NAMALWA (cell line): ENCODE results near the gene SLAMF7.
A peak's percentile ranks its signal among the peaks of the same experiment; 100 is the strongest.
"Not testable (repeated sequence)": the region's sequence is repeated elsewhere in the genome, so short reads cannot be mapped to it uniquely, and the experiment has no call there.

Experiments
- DNase-seq: peaks from one replicate; pipeline ENCODE4 v3.0.0-alpha.2; 2015; ENCODE audit warnings: low spot score

SLAMF7 gene

GRCh38 chr1:160739098-160739511 lies at the start of gene SLAMF7:
TSS of gene SLAMF7 (plus strand) at chr1:160739247. CDS start at chr1:160739302, 55 bp downstream.
- peak; percentile 42 for DNase-seq

- not testable (repeated sequence) for DNase-seq
Measured at GRCh38 chr1:160692390-160692789, 46.7 kb upstream of the SLAMF7 start.

GRCh38 chr1:160702100-160702499 lies 36.9 kb upstream of the SLAMF7 start:
- DNase-seq, result no peak

- no peak for DNase-seq
Measured at GRCh38 chr1:160704250-160704649, 34.8 kb upstream of the SLAMF7 start.

- DNase-seq, result not testable (repeated sequence)
Measured at GRCh38 chr1:160705212-160705621, 33.8 kb upstream of the SLAMF7 start.

GRCh38 chr1:160705742-160706141 lies 33.3 kb upstream of the SLAMF7 start:
- peak; percentile 41 for DNase-seq

GRCh38 chr1:160706526-160707235 lies 32.4 kb upstream of the SLAMF7 start:
- peak; percentile 48 for DNase-seq

- peak; percentile 78 for DNase-seq
Measured at GRCh38 chr1:160707236-160708064, 31.6 kb upstream of the SLAMF7 start.

- DNase-seq, result peak; percentile 83
Measured at GRCh38 chr1:160708118-160708517, 30.9 kb upstream of the SLAMF7 start.

- peak; percentile 80 for DNase-seq
Measured at GRCh38 chr1:160708801-160709200, 30.2 kb upstream of the SLAMF7 start.

- DNase-seq, result peak; percentile 66
Measured at GRCh38 chr1:160709715-160710114, 29.3 kb upstream of the SLAMF7 start.

GRCh38 chr1:160710517-160711252 lies 28.4 kb upstream of the SLAMF7 start:
- DNase-seq, result peak; percentile 61

- DNase-seq, result no peak
Measured at GRCh38 chr1:160711276-160711601, 27.8 kb upstream of the SLAMF7 start.

GRCh38 chr1:160711602-160712311 lies 27.3 kb upstream of the SLAMF7 start, which contains the start of gene CD48:
TSS of gene CD48 (minus strand) at chr1:160711822. CDS start at chr1:160711763, 59 bp downstream.
- peak; percentile 92 for DNase-seq

GRCh38 chr1:160712525-160713080 lies 26.4 kb upstream of the SLAMF7 start:
- DNase-seq, result peak; percentile 86

GRCh38 chr1:160713161-160713560 lies 25.9 kb upstream of the SLAMF7 start:
- no peak for DNase-seq

GRCh38 chr1:160714034-160714648 lies 24.9 kb upstream of the SLAMF7 start:
- not testable (repeated sequence) for DNase-seq

GRCh38 chr1:160716013-160716412 lies 23.0 kb upstream of the SLAMF7 start:
- no peak for DNase-seq

GRCh38 chr1:160717306-160717705 lies 21.7 kb upstream of the SLAMF7 start:
- DNase-seq, result no peak

GRCh38 chr1:160718210-160718609 lies 20.8 kb upstream of the SLAMF7 start:
- no peak for DNase-seq
